Measurements from ENCODE around the gene ITM2B. TPM values are rescaled to one million over a fixed set of nuclear protein-coding genes. Genes with fewer than 3 reads are reported as not detected.

ITM2B gene
- total RNA-seq, 1 donor from 2014 or later: 358 TPM

DNA sequence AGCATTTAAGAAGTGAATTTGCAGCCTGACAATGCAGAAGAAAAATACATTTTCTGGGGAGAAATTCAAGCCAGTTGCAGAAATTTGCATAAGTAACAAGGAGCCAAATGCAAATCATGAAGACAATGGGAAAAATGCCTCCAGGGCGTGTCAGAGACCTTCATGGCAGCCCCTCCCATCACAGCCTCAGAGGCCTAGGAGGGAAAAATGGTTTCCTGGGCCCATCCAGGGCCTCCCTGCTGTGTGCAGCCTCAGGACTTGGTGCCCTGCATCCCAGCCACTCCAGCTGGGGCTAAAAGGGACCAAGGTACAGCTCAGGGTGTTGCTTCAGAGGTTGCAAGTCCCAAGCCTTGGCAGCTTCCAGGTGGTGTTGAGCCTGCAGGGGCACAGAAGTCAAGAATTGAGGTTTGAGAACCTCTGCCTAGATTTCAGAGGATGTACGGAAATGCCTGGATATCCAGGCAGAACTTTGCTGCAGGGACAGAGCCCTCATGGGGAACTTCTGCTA lies 16.7 kb upstream of the ITM2B start:
- FAIRE-seq: no peak
- Histone ChIP-seq H3K36me3 (ENCODE audit: insufficient read depth, low read length) (no peaks in the 10 kb centered on the region), H2AFZ (ENCODE audit: low read depth, low read length) (no peak overlapping the region), H3K9me3 (ENCODE audit: insufficient read depth, low read depth, low read length) (no peaks in the 10 kb centered on the region), H3K4me1 (ENCODE audit: insufficient read depth, low read length) (no peaks in the 10 kb centered on the region), H3K4me2 (ENCODE audit: low read length) (no peak overlapping the region), H3K27ac (ENCODE audit: low read depth, low read length) (no peak overlapping the region), H3K9ac (ENCODE audit: low read length) (no peak overlapping the region), H3K79me2 (ENCODE audit: insufficient read depth, low read length) (no peaks in the 10 kb centered on the region), H4K20me1 (ENCODE audit: insufficient read depth, low read length) (no peaks in the 10 kb centered on the region), H3K27me3 (ENCODE audit: insufficient read depth, low read length) (no peaks in the 10 kb centered on the region), H3K4me3 (ENCODE audit: insufficient read depth, low read depth, low read length) (no peak overlapping the region)
- Mint-ChIP-seq H3K4me1 (ENCODE audit: low read depth, unreplicated experiment) (no peaks in the 10 kb centered on the region), H3K27me3 (ENCODE audit: low read depth, unreplicated experiment) (no peaks in the 10 kb centered on the region), H3K9me3 (ENCODE audit: unreplicated experiment) (peaks cover 15% of the 10 kb centered on the region), H3K27ac (ENCODE audit: unreplicated experiment) (no peak overlapping the region), H3K4me3 (ENCODE audit: unreplicated experiment) (no peak overlapping the region), H3K36me3 (ENCODE audit: low read depth, unreplicated experiment) (peaks cover 4% of the 10 kb centered on the region)
- TF ChIP-seq, protein P1, sequence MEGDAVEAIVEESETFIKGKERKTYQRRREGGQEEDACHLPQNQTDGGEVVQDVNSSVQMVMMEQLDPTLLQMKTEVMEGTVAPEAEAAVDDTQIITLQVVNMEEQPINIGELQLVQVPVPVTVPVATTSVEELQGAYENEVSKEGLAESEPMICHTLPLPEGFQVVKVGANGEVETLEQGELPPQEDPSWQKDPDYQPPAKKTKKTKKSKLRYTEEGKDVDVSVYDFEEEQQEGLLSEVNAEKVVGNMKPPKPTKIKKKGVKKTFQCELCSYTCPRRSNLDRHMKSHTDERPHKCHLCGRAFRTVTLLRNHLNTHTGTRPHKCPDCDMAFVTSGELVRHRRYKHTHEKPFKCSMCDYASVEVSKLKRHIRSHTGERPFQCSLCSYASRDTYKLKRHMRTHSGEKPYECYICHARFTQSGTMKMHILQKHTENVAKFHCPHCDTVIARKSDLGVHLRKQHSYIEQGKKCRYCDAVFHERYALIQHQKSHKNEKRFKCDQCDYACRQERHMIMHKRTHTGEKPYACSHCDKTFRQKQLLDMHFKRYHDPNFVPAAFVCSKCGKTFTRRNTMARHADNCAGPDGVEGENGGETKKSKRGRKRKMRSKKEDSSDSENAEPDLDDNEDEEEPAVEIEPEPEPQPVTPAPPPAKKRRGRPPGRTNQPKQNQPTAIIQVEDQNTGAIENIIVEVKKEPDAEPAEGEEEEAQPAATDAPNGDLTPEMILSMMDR (IDR thresholded peaks at IDR 0.05; ENCODE audit: insufficient read depth, low read depth, low read length): no peak
- no peak for TF ChIP-seq EZH2 (IDR thresholded peaks at IDR 0.05; ENCODE audit: insufficient read depth, low read length)
- DNase-seq (ENCODE audit: low read depth): no peak

GRCh38 chr13:48220592-48220980 lies 12.4 kb upstream of the ITM2B start:
- peaks cover 7% of the 10 kb centered on the region for H3K4me1 Mint-ChIP-seq (ENCODE audit: low read depth, unreplicated experiment)
- H3K36me3 Mint-ChIP-seq (ENCODE audit: low read depth, unreplicated experiment): peaks cover 4% of the 10 kb centered on the region
- H3K27me3 ChIP-seq (ENCODE audit: insufficient read depth, low read length): no peaks in the 10 kb centered on the region
- H2AFZ ChIP-seq (ENCODE audit: low read depth, low read length): no peak overlapping the region
- no peaks in the 10 kb centered on the region for H4K20me1 ChIP-seq (ENCODE audit: insufficient read depth, low read length)
- no peaks in the 10 kb centered on the region for H3K27me3 Mint-ChIP-seq (ENCODE audit: low read depth, unreplicated experiment)
- no peak for FAIRE-seq
- H3K4me3 ChIP-seq (ENCODE audit: insufficient read depth, low read depth, low read length): no peak overlapping the region
- H3K9me3 ChIP-seq (ENCODE audit: insufficient read depth, low read depth, low read length): no peaks in the 10 kb centered on the region
- no peaks in the 10 kb centered on the region for H3K4me1 ChIP-seq (ENCODE audit: insufficient read depth, low read length)
- no peak overlapping the region for H3K4me3 Mint-ChIP-seq (ENCODE audit: unreplicated experiment)
- no peak overlapping the region for H3K27ac Mint-ChIP-seq (ENCODE audit: unreplicated experiment)
- H3K36me3 ChIP-seq (ENCODE audit: insufficient read depth, low read length): no peaks in the 10 kb centered on the region
- no peak overlapping the region for H3K4me2 ChIP-seq (ENCODE audit: low read length)
- TF ChIP-seq, protein P1 (IDR thresholded peaks at IDR 0.05; ENCODE audit: insufficient read depth, low read depth, low read length): no peak
- no peak for TF ChIP-seq EZH2 (IDR thresholded peaks at IDR 0.05; ENCODE audit: insufficient read depth, low read length)
- DNase-seq (ENCODE audit: low read depth): no peak
- no peak overlapping the region for H3K9ac ChIP-seq (ENCODE audit: low read length)
- H3K27ac ChIP-seq (ENCODE audit: low read depth, low read length): no peak overlapping the region
- H3K9me3 Mint-ChIP-seq (ENCODE audit: unreplicated experiment): peaks cover 15% of the 10 kb centered on the region
- no peaks in the 10 kb centered on the region for H3K79me2 ChIP-seq (ENCODE audit: insufficient read depth, low read length)

DNA sequence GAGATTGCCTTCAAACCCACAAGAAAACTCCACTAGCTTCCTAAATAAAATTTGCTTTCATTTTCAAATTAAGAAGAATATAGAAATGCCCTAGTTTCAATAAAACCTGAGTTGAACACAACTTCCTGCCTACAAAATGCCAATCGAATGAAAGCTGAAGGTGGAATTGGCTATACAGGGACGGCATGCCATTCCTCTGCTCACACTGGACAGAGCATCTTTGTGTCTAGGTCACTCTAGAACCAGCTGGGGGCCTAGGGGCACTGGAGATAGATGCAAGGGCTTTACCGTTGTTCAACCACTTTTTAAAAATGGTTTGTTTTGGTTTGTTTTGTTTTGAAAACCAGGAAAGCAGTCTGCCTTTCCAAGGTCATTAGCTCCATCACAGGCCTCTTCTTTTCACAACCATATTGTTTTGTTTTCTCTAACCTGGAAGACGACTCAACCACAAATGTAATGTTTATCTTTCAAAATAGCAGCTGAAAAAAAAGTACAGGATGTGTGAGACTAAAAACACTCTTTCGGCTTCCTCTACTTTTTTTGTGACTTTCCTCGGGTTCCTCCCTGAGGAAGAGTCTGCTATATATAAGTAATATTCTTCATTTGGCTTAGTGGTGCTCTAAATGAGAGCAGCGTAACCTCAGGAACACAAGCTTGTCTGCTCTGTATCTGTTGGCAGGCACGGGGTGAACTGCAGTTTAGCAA lies 11.9 kb upstream of the ITM2B start:
- Histone ChIP-seq H3K4me3 (ENCODE audit: insufficient read depth, low read depth, low read length) (no peak overlapping the region), H3K4me2 (ENCODE audit: low read length) (no peak overlapping the region), H3K4me1 (ENCODE audit: insufficient read depth, low read length) (no peaks in the 10 kb centered on the region), H3K27ac (ENCODE audit: low read depth, low read length) (no peak overlapping the region), H2AFZ (ENCODE audit: low read depth, low read length) (no peak overlapping the region), H3K9me3 (ENCODE audit: insufficient read depth, low read depth, low read length) (no peaks in the 10 kb centered on the region), H3K79me2 (ENCODE audit: insufficient read depth, low read length) (no peaks in the 10 kb centered on the region), H3K27me3 (ENCODE audit: insufficient read depth, low read length) (no peaks in the 10 kb centered on the region), H4K20me1 (ENCODE audit: insufficient read depth, low read length) (no peaks in the 10 kb centered on the region), H3K36me3 (ENCODE audit: insufficient read depth, low read length) (no peaks in the 10 kb centered on the region), H3K9ac (ENCODE audit: low read length) (no peak overlapping the region)
- H3K4me1 Mint-ChIP-seq (ENCODE audit: low read depth, unreplicated experiment): peaks cover 7% of the 10 kb centered on the region
- peaks cover 12% of the 10 kb centered on the region for H3K9me3 Mint-ChIP-seq (ENCODE audit: unreplicated experiment)
- no peak overlapping the region for H3K4me3 Mint-ChIP-seq (ENCODE audit: unreplicated experiment)
- peaks cover 4% of the 10 kb centered on the region for H3K36me3 Mint-ChIP-seq (ENCODE audit: low read depth, unreplicated experiment)
- no peaks in the 10 kb centered on the region for H3K27me3 Mint-ChIP-seq (ENCODE audit: low read depth, unreplicated experiment)
- DNase-seq (ENCODE audit: low read depth) (no peak), FAIRE-seq (no peak)
- TF ChIP-seq, protein P1 (IDR thresholded peaks at IDR 0.05; ENCODE audit: insufficient read depth, low read depth, low read length): no peak
- no peak for TF ChIP-seq EZH2 (IDR thresholded peaks at IDR 0.05; ENCODE audit: insufficient read depth, low read length)
- no peak overlapping the region for H3K27ac Mint-ChIP-seq (ENCODE audit: unreplicated experiment)

Measured in astrocyte (in vitro differentiated cells and primary cell).